ENCODE results near the gene RAB5B. TPM values are rescaled to one million over a fixed set of nuclear protein-coding genes. Genes with fewer than 3 reads are reported as not detected.

Gene RAB5B
- total and polyA plus RNA-seq, 2 donors (not counting 3 experiments of a cell fraction or from before 2014, with no cell fraction given) = 103 to 105 TPM

DNA sequence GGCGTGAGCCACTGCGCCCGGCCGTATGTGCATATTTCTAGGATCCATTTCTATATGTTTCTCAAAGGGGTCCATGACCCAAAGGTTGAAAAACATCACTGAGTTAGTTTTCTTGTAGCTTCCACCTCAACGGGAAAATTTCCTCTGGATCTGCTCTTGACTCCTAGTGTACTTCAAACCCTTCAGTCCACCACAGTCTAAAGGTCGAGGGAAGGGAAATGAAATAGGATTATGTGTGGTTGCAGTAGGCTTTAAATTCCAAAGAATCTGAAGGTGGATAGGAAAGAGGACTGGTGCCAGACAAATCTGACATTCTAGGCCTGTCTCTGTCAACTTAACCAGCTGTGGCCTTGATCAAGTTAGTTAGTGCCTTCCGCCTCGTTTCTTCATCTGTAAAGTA, 21.5 kb downstream of the RAB5B start:
- Histone ChIP-seq H3K4me2 (ENCODE audit: insufficient read depth, low read length) (no peak overlapping the region), H3K4me1 (ENCODE audit: control insufficient read depth, extremely low read depth, insufficient read depth, low read length) (peaks cover 10% of the 10 kb centered on the region), H2AFZ (ENCODE audit: low read depth, low read length) (no peak overlapping the region), H3K27ac (ENCODE audit: insufficient read depth, low read depth, low read length) (no peak overlapping the region), H3K36me3 (ENCODE audit: control insufficient read depth in 2 of 2, extremely low read depth in 1 of 2, insufficient read depth in 2 of 2, low read length in 2 of 2) (peaks cover 17 to 23% of the 10 kb centered on the region in 2 experiments), H3K9me3 (replicated peaks; ENCODE audit: control insufficient read depth, insufficient read depth, low read length) (no peaks in the 10 kb centered on the region), H3K79me2 (ENCODE audit: control insufficient read depth, insufficient read depth, low read length) (no peaks in the 10 kb centered on the region), H3K9ac (replicated peaks; ENCODE audit: extremely low read depth, insufficient read depth, low read length) (no peak overlapping the region), H4K20me1 (replicated peaks; ENCODE audit: control insufficient read depth, extremely low read depth, insufficient read depth, low read length) (no peaks in the 10 kb centered on the region), H3K27me3 (ENCODE audit: control insufficient read depth in 2 of 2, insufficient read depth in 2 of 2, low read length in 2 of 2) (no peaks in the 10 kb centered on the region), H3K4me3 (replicated peaks in 1 of 3; ENCODE audit: insufficient read depth in 1 of 3, low read depth in 1 of 3, low read length in 3 of 3) (no peak overlapping the region), H3K9me1 (replicated peaks; ENCODE audit: control insufficient read depth, extremely low read depth, insufficient read depth, low read length) (no peaks in the 10 kb centered on the region)
- DNase-seq (ENCODE audit: low read depth, low spot score) (no peak), FAIRE-seq (no peak)
- dilution Hi-C loops (cut with MboI; ENCODE audit: extremely low pct_ligation_motif_present, low sequenced_read_pairs) (no loop called here), intact Hi-C loops (cut with micrococcal nuclease) (no loop called here)
- CTCF ChIA-PET = interaction anchor here (0.8 to 7.7 kb wide), 26 partner anchors 10 to 256 kb away, joined by 3 to 295 read pairs (median 8); partner anchors contain the start of genes DGKA, ORMDL2, PA2G4 and RAB5B
- TF ChIP-seq POLR2AphosphoS5 (IDR thresholded peaks at IDR 0.05; ENCODE audit: insufficient read depth, low read depth, low read length) (no peak), FOS (IDR thresholded peaks at IDR 0.05; ENCODE audit: borderline replicate concordance, insufficient read depth, low read length) (no peak), EZH2 (IDR thresholded peaks at IDR 0.05; ENCODE audit: borderline replicate concordance, low read depth, low read length, severe bottlenecking) (no peak), GATA2 (IDR thresholded peaks at IDR 0.05; ENCODE audit: insufficient read depth, insufficient read length, low read depth, low read length) (no peak), POLR2A (IDR thresholded peaks at IDR 0.05; ENCODE audit: low read depth, low read length) (no peak), JUN (IDR thresholded peaks at IDR 0.05; ENCODE audit: borderline replicate concordance, insufficient read depth, insufficient read length, low read depth) (no peak), MYC (IDR thresholded peaks at IDR 0.05; ENCODE audit: low read depth, low read length) (no peak), MAX (IDR thresholded peaks at IDR 0.05; ENCODE audit: insufficient read depth, insufficient read length) (no peak)
- TF ChIP-seq, protein P1, sequence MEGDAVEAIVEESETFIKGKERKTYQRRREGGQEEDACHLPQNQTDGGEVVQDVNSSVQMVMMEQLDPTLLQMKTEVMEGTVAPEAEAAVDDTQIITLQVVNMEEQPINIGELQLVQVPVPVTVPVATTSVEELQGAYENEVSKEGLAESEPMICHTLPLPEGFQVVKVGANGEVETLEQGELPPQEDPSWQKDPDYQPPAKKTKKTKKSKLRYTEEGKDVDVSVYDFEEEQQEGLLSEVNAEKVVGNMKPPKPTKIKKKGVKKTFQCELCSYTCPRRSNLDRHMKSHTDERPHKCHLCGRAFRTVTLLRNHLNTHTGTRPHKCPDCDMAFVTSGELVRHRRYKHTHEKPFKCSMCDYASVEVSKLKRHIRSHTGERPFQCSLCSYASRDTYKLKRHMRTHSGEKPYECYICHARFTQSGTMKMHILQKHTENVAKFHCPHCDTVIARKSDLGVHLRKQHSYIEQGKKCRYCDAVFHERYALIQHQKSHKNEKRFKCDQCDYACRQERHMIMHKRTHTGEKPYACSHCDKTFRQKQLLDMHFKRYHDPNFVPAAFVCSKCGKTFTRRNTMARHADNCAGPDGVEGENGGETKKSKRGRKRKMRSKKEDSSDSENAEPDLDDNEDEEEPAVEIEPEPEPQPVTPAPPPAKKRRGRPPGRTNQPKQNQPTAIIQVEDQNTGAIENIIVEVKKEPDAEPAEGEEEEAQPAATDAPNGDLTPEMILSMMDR (IDR thresholded peaks at IDR 0.05; ENCODE audit: extremely low read depth in 1 of 2, insufficient read depth in 1 of 2, low read depth in 1 of 2, low read length in 2 of 2) = no peak
- POLR2A ChIA-PET = interaction anchor here (0.6 kb wide), 1 partner anchor 166 kb away, joined by 8 read pairs; the partner anchor contains the start of gene DNAJC14
- no TSS peak for BruUV-seq (replicated peaks)

All from endothelial cell of umbilical vein (primary cell).